ENCODE measurements around the gene TMEM151B. TPM values are rescaled to one million over a fixed set of nuclear protein-coding genes. Genes with fewer than 3 reads are reported as not detected.

The TMEM151B gene
- total and polyA plus RNA-seq, 9 of the 15 experiments (the other 6 are each of a cell fraction or from before 2014, with no cell fraction given): not detected

DNA sequence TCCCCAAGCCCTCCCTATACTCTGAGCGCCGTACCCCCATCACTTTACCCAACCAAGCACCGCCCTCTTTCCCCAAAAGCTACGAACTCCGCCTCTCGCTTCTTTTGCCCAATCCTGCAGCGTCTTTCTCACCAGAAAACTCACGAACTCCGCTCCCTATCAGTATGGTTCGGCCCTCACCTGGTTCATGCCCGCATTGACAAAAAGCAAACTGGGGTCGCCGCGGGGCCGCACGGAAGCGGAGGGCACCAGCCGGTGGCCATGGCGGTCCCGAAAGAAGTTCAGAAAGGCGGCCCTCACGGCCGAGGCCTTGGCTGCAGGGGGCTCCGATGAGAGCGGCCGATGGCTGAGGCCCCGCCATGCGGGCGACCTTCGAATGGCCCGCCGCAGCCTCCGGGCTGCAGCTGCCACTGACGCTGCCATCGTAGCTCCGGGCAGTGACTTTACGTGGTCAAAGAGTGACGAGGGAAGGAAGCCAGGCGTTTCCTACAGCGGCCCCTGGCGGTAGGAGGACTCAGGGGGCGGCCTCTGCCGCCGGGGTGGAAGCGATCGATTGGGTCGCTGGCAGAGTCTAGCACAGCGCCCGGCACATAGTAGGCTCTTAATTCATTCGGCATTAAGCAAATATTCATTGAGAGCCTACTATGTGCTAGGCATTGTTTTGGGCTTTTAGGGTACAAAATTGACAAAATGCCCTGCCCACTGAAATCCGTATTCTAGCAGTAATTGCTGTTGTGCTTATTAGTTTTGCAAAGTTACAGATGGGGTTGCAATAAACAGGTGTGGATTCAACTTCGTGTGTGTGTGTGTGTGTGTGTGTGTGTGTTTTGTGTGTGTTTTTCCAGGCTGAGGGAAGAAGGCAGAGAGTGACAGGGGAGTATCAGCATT, 42.9 kb downstream of the TMEM151B start, which contains the start of gene AARS2 (continued):
- TF ChIP-seq, protein P1, sequence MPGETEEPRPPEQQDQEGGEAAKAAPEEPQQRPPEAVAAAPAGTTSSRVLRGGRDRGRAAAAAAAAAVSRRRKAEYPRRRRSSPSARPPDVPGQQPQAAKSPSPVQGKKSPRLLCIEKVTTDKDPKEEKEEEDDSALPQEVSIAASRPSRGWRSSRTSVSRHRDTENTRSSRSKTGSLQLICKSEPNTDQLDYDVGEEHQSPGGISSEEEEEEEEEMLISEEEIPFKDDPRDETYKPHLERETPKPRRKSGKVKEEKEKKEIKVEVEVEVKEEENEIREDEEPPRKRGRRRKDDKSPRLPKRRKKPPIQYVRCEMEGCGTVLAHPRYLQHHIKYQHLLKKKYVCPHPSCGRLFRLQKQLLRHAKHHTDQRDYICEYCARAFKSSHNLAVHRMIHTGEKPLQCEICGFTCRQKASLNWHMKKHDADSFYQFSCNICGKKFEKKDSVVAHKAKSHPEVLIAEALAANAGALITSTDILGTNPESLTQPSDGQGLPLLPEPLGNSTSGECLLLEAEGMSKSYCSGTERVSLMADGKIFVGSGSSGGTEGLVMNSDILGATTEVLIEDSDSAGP (CRISPR knock-in tag; IDR thresholded peaks at IDR 0.05): no peak; the same call in 1 of the 2 replicates
- TF ChIP-seq ZNF408 (CRISPR knock-in tag; IDR thresholded peaks at IDR 0.05; ENCODE audit: low read depth) (no peak), HMGN3 (IDR thresholded peaks at IDR 0.05; ENCODE audit: borderline replicate concordance, extremely low read depth, insufficient read length, low read depth, low read length) (peak; percentile 85), ZNF232 (CRISPR knock-in tag; IDR thresholded peaks at IDR 0.05) (no peak), CHCHD3 (CRISPR knock-in tag; IDR thresholded peaks at IDR 0.05) (no peak), TOE1 (IDR thresholded peaks at IDR 0.05; ENCODE audit: borderline replicate concordance) (peak; percentile 77; the same call in 1 of the 2 replicates), TOE1 (CRISPR knock-in tag; IDR thresholded peaks at IDR 0.05; ENCODE audit: borderline replicate concordance, low read depth) (no peak)
- TF ChIP-seq, protein P2, sequence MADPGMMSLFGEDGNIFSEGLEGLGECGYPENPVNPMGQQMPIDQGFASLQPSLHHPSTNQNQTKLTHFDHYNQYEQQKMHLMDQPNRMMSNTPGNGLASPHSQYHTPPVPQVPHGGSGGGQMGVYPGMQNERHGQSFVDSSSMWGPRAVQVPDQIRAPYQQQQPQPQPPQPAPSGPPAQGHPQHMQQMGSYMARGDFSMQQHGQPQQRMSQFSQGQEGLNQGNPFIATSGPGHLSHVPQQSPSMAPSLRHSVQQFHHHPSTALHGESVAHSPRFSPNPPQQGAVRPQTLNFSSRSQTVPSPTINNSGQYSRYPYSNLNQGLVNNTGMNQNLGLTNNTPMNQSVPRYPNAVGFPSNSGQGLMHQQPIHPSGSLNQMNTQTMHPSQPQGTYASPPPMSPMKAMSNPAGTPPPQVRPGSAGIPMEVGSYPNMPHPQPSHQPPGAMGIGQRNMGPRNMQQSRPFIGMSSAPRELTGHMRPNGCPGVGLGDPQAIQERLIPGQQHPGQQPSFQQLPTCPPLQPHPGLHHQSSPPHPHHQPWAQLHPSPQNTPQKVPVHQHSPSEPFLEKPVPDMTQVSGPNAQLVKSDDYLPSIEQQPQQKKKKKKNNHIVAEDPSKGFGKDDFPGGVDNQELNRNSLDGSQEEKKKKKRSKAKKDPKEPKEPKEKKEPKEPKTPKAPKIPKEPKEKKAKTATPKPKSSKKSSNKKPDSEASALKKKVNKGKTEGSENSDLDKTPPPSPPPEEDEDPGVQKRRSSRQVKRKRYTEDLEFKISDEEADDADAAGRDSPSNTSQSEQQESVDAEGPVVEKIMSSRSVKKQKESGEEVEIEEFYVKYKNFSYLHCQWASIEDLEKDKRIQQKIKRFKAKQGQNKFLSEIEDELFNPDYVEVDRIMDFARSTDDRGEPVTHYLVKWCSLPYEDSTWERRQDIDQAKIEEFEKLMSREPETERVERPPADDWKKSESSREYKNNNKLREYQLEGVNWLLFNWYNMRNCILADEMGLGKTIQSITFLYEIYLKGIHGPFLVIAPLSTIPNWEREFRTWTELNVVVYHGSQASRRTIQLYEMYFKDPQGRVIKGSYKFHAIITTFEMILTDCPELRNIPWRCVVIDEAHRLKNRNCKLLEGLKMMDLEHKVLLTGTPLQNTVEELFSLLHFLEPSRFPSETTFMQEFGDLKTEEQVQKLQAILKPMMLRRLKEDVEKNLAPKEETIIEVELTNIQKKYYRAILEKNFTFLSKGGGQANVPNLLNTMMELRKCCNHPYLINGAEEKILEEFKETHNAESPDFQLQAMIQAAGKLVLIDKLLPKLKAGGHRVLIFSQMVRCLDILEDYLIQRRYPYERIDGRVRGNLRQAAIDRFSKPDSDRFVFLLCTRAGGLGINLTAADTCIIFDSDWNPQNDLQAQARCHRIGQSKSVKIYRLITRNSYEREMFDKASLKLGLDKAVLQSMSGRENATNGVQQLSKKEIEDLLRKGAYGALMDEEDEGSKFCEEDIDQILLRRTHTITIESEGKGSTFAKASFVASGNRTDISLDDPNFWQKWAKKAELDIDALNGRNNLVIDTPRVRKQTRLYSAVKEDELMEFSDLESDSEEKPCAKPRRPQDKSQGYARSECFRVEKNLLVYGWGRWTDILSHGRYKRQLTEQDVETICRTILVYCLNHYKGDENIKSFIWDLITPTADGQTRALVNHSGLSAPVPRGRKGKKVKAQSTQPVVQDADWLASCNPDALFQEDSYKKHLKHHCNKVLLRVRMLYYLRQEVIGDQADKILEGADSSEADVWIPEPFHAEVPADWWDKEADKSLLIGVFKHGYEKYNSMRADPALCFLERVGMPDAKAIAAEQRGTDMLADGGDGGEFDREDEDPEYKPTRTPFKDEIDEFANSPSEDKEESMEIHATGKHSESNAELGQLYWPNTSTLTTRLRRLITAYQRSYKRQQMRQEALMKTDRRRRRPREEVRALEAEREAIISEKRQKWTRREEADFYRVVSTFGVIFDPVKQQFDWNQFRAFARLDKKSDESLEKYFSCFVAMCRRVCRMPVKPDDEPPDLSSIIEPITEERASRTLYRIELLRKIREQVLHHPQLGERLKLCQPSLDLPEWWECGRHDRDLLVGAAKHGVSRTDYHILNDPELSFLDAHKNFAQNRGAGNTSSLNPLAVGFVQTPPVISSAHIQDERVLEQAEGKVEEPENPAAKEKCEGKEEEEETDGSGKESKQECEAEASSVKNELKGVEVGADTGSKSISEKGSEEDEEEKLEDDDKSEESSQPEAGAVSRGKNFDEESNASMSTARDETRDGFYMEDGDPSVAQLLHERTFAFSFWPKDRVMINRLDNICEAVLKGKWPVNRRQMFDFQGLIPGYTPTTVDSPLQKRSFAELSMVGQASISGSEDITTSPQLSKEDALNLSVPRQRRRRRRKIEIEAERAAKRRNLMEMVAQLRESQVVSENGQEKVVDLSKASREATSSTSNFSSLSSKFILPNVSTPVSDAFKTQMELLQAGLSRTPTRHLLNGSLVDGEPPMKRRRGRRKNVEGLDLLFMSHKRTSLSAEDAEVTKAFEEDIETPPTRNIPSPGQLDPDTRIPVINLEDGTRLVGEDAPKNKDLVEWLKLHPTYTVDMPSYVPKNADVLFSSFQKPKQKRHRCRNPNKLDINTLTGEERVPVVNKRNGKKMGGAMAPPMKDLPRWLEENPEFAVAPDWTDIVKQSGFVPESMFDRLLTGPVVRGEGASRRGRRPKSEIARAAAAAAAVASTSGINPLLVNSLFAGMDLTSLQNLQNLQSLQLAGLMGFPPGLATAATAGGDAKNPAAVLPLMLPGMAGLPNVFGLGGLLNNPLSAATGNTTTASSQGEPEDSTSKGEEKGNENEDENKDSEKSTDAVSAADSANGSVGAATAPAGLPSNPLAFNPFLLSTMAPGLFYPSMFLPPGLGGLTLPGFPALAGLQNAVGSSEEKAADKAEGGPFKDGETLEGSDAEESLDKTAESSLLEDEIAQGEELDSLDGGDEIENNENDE (IDR thresholded peaks at IDR 0.05; ENCODE audit: low read depth, low read length): no peak
- TF ChIP-seq, protein P3, sequence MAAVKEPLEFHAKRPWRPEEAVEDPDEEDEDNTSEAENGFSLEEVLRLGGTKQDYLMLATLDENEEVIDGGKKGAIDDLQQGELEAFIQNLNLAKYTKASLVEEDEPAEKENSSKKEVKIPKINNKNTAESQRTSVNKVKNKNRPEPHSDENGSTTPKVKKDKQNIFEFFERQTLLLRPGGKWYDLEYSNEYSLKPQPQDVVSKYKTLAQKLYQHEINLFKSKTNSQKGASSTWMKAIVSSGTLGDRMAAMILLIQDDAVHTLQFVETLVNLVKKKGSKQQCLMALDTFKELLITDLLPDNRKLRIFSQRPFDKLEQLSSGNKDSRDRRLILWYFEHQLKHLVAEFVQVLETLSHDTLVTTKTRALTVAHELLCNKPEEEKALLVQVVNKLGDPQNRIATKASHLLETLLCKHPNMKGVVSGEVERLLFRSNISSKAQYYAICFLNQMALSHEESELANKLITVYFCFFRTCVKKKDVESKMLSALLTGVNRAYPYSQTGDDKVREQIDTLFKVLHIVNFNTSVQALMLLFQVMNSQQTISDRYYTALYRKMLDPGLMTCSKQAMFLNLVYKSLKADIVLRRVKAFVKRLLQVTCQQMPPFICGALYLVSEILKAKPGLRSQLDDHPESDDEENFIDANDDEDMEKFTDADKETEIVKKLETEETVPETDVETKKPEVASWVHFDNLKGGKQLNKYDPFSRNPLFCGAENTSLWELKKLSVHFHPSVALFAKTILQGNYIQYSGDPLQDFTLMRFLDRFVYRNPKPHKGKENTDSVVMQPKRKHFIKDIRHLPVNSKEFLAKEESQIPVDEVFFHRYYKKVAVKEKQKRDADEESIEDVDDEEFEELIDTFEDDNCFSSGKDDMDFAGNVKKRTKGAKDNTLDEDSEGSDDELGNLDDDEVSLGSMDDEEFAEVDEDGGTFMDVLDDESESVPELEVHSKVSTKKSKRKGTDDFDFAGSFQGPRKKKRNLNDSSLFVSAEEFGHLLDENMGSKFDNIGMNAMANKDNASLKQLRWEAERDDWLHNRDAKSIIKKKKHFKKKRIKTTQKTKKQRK (IDR thresholded peaks at IDR 0.05; ENCODE audit: borderline replicate concordance, low read depth, low read length): no peak

All from K562 (cell line).